HEK293 (cell line): ENCODE results near the gene PHEX.

Experiments used
- CTCF ChIP-seq: fragments of 450-650 bp; formaldehyde crosslinking; IDR thresholded peaks from 2 replicates; pipeline ENCODE4 v1.5.1; 2016; ENCODE audit warnings: missing biosample characterization, missing genetic modification characterization
- KLF16 ChIP-seq: fragments of 450-650 bp; formaldehyde crosslinking; IDR thresholded peaks from 2 replicates; pipeline ENCODE4 v1.5.1; 2017; ENCODE audit warnings: missing biosample characterization, missing genetic modification characterization
- KLF9 ChIP-seq: fragments of 450-650 bp; formaldehyde crosslinking; IDR thresholded peaks from 2 replicates; pipeline ENCODE4 v1.5.1; 2016; ENCODE audit warnings: missing biosample characterization, missing genetic modification characterization, low read depth
- MYNN ChIP-seq: fragments of 450-650 bp; formaldehyde crosslinking; IDR thresholded peaks from 2 replicates; pipeline ENCODE4 v1.5.1; 2016; ENCODE audit warnings: missing biosample characterization, missing genetic modification characterization, borderline replicate concordance
- PBX3 ChIP-seq: sonication (generic); formaldehyde crosslinking; IDR thresholded peaks from 2 replicates; pipeline ENCODE4 v1.8.1; 2022; ENCODE audit warnings: mild to moderate bottlenecking, moderate library complexity, missing genetic modification reagents
- REST ChIP-seq: fragments of 450-650 bp; formaldehyde crosslinking; IDR thresholded peaks from 2 replicates; pipeline ENCODE4 v1.5.1; 2016; ENCODE audit warnings: missing biosample characterization, missing genetic modification characterization
- ZBTB20 ChIP-seq: fragments of 450-650 bp; formaldehyde crosslinking; IDR thresholded peaks from 2 replicates; pipeline ENCODE4 v1.5.1; 2016; ENCODE audit warnings: missing biosample characterization, missing genetic modification characterization
- ZFP3 ChIP-seq: fragments of 450-650 bp; formaldehyde crosslinking; IDR thresholded peaks from 2 replicates; pipeline ENCODE4 v1.5.1; 2016; ENCODE audit warnings: low read depth, missing biosample characterization, missing genetic modification characterization
- ZNF140 ChIP-seq: fragments of 450-650 bp; formaldehyde crosslinking; IDR thresholded peaks from 2 replicates; pipeline ENCODE4 v1.5.1; 2016; ENCODE audit warnings: missing biosample characterization, missing genetic modification characterization
- ZNF280C ChIP-seq: fragments of 450-650 bp; formaldehyde crosslinking; IDR thresholded peaks from 2 replicates; pipeline ENCODE4 v1.5.1; 2016; ENCODE audit warnings: missing biosample characterization, missing genetic modification characterization
- ZNF280D ChIP-seq: fragments of 450-650 bp; formaldehyde crosslinking; IDR thresholded peaks from 2 replicates; pipeline ENCODE4 v1.5.1; 2016; ENCODE audit warnings: missing biosample characterization, missing genetic modification characterization
- ZNF37A ChIP-seq: fragments of 450-650 bp; IDR thresholded peaks from 2 replicates; pipeline ENCODE4 v1.5.1; 2018; ENCODE audit warnings: missing biosample characterization, missing genetic modification characterization
- ZNF558 ChIP-seq: fragments of 450-650 bp; formaldehyde crosslinking; IDR thresholded peaks from 2 replicates; pipeline ENCODE4 v1.5.1; 2016; ENCODE audit warnings: missing biosample characterization, missing genetic modification characterization
- ZNF768 ChIP-seq: fragments of 450-650 bp; formaldehyde crosslinking; IDR thresholded peaks from 2 replicates; pipeline ENCODE4 v1.5.1; 2018; ENCODE audit warnings: missing biosample characterization, mild to moderate bottlenecking, missing genetic modification characterization

- TF ChIP-seq KLF9 (tag by site-specific recombination): no peak
- no peak for TF ChIP-seq ZNF280C (tag by site-specific recombination)
- no peak for TF ChIP-seq CTCF (tag by site-specific recombination)
- no peak for TF ChIP-seq ZNF280D (tag by site-specific recombination)
- no peak for TF ChIP-seq ZNF768 (tag by site-specific recombination)
- TF ChIP-seq REST: no peak
- TF ChIP-seq PBX3 (CRISPR knock-in tag): no peak
- TF ChIP-seq ZNF37A (tag by site-specific recombination): no peak
- no peak for TF ChIP-seq KLF16 (tag by site-specific recombination)
- TF ChIP-seq ZNF140: no peak
- no peak for TF ChIP-seq ZFP3 (tag by site-specific recombination)
- TF ChIP-seq ZNF558 (tag by site-specific recombination): no peak
- no peak for TF ChIP-seq MYNN (tag by site-specific recombination)
- TF ChIP-seq ZBTB20 (tag by site-specific recombination): no peak
Measured at GRCh38 chrX:22059775-22060174, 27.6 kb downstream of the PHEX start.
